SK-N-SH treated with all-trans-retinoic acid at 6 μM for 48 hours (cell line): ENCODE measurements around the gene SPG21.

Source experiments
- ATAC-seq: fragments of 200-7000 bp; cut with Tn5 transposase; 3 replicates; pipeline ENCODE4 v1.9.1; 2020; ENCODE audit warnings: mild to moderate bottlenecking, moderate library complexity
- ARNTL ChIP-seq: fragments of 450-650 bp; formaldehyde crosslinking; IDR thresholded peaks from 2 replicates; pipeline ENCODE4 v1.5.0; 2020; ENCODE audit warnings: low read depth, mild to moderate bottlenecking, moderate library complexity, borderline replicate concordance
- BACH2 ChIP-seq: fragments of 250-450 bp; sonication (Bioruptor Pico); IDR thresholded peaks from 2 replicates; pipeline ENCODE4 v1.9.0; 2021; ENCODE audit warnings: mild to moderate bottlenecking, borderline replicate concordance
- CSDC2 ChIP-seq: fragments of 250-450 bp; sonication (Bioruptor Pico); IDR thresholded peaks from 2 replicates; pipeline ENCODE4 v1.5.0; 2020; ENCODE audit warnings: mild to moderate bottlenecking, moderate library complexity
- CSRNP3 ChIP-seq: fragments of 250-450 bp; sonication (Bioruptor Pico); IDR thresholded peaks from 2 replicates; pipeline ENCODE4 v1.5.1; 2021; ENCODE audit warnings: mild to moderate bottlenecking, moderate library complexity
- ESRRG ChIP-seq: fragments of 250-450 bp; sonication (Bioruptor Pico); IDR thresholded peaks from 2 replicates; pipeline ENCODE4 v1.6.1; 2021; ENCODE audit warnings: mild to moderate bottlenecking
- GLIS3 ChIP-seq: fragments of 250-450 bp; sonication (Bioruptor Pico); IDR thresholded peaks from 2 replicates; pipeline ENCODE4 v1.5.0; 2020; ENCODE audit warnings: mild to moderate bottlenecking, moderate library complexity
- OSR1 ChIP-seq: fragments of 250-450 bp; sonication (Bioruptor Pico); IDR thresholded peaks from 2 replicates; pipeline ENCODE4 v1.8.0; 2022; ENCODE audit warnings: moderate library complexity, mild to moderate bottlenecking, inconsistent platforms
- PATZ1 ChIP-seq: fragments of 250-450 bp; sonication (Bioruptor Pico); IDR thresholded peaks from 2 replicates; pipeline ENCODE4 v1.8.0; 2020; ENCODE audit warnings: mild to moderate bottlenecking, moderate library complexity, borderline replicate concordance
- POU6F1 ChIP-seq: fragments of 250-450 bp; sonication (Bioruptor Pico); IDR thresholded peaks from 2 replicates; pipeline ENCODE4 v1.8.0; 2021; ENCODE audit warnings: low read depth, mild to moderate bottlenecking, moderate library complexity, borderline replicate concordance
- PPARA ChIP-seq: fragments of 250-450 bp; sonication (Bioruptor Pico); IDR thresholded peaks from 2 replicates; pipeline ENCODE4 v1.5.0; 2020; ENCODE audit warnings: mild to moderate bottlenecking, borderline replicate concordance
- RARB ChIP-seq: fragments of 250-450 bp; sonication (Bioruptor Pico); IDR thresholded peaks from 2 replicates; pipeline ENCODE4 v1.8.0; 2021; ENCODE audit warnings: mild to moderate bottlenecking, moderate library complexity
- SNAI2 ChIP-seq: fragments of 250-450 bp; sonication (Bioruptor Pico); IDR thresholded peaks from 2 replicates; pipeline ENCODE4 v1.5.0; 2020; ENCODE audit warnings: mild to moderate bottlenecking, moderate library complexity
- TOX ChIP-seq: fragments of 250-450 bp; sonication (Bioruptor Pico); IDR thresholded peaks from 2 replicates; pipeline ENCODE4 v1.8.0; 2021; ENCODE audit warnings: mild to moderate bottlenecking, moderate library complexity, borderline replicate concordance
- TSHZ2 ChIP-seq: fragments of 250-450 bp; sonication (Bioruptor Pico); IDR thresholded peaks from 2 replicates; pipeline ENCODE4 v1.5.0; 2020; ENCODE audit warnings: mild to moderate bottlenecking, moderate library complexity
- ZFP3 ChIP-seq: fragments of 250-450 bp; sonication (Bioruptor Pico); IDR thresholded peaks from 2 replicates; pipeline ENCODE4 v1.5.0; 2020; ENCODE audit warnings: mild to moderate bottlenecking, moderate library complexity
- ZFP30 ChIP-seq: fragments of 450-650 bp; formaldehyde crosslinking; IDR thresholded peaks from 2 replicates; pipeline ENCODE4 v1.5.0; 2022; ENCODE audit warnings: mild to moderate bottlenecking, moderate library complexity
- ZNF70 ChIP-seq: fragments of 450-650 bp; formaldehyde crosslinking; IDR thresholded peaks from 2 replicates; pipeline ENCODE4 v1.5.0; 2020; ENCODE audit warnings: mild to moderate bottlenecking, moderate library complexity

Gene SPG21

GRCh38 chr15:64950888-64951287, 38.8 kb downstream of the SPG21 start:
- TF ChIP-seq ZFP30 (CRISPR knock-in tag) (no peak), SNAI2 (CRISPR knock-in tag) (no peak), PPARA (CRISPR knock-in tag) (no peak), RARB (CRISPR knock-in tag) (no peak), ZFP3 (no peak), PATZ1 (CRISPR knock-in tag) (no peak), ZNF70 (no peak), TSHZ2 (CRISPR knock-in tag) (no peak), CSDC2 (CRISPR knock-in tag) (no peak), OSR1 (CRISPR knock-in tag) (no peak), ARNTL (CRISPR knock-in tag) (no peak)
- ATAC-seq = no peak

- TF ChIP-seq TSHZ2 (CRISPR knock-in tag) = no peak
- peak; percentile 28; the same call in 2 of the 3 replicates for ATAC-seq
These were observed 40.1 kb downstream of the SPG21 start for GRCh38 chr15:64949383-64950186.

- TF ChIP-seq RARB (CRISPR knock-in tag) (no peak), ZNF70 (no peak), ESRRG (no peak), CSRNP3 (CRISPR knock-in tag) (no peak), ZFP3 (no peak), POU6F1 (CRISPR knock-in tag) (no peak), PATZ1 (CRISPR knock-in tag) (no peak), CSDC2 (CRISPR knock-in tag) (no peak), GLIS3 (no peak), BACH2 (CRISPR knock-in tag) (no peak), ZFP30 (CRISPR knock-in tag) (no peak), TOX (no peak)
- ATAC-seq = no peak; the same call in 2 of the 3 replicates
These were observed 40.8 kb downstream of the SPG21 start for GRCh38 chr15:64948916-64949315.
